ENCODE data around the gene C1RL. TPM values are rescaled to one million over a fixed set of nuclear protein-coding genes. Genes with fewer than 3 reads are reported as not detected.
"Not testable (repeated sequence)": the region's sequence is repeated elsewhere in the genome, so short reads cannot be mapped to it uniquely, and the experiment has no call there.

The C1RL gene
- total RNA-seq, 2 donors from 2014 or later, result 126 to 134 TPM

DNA sequence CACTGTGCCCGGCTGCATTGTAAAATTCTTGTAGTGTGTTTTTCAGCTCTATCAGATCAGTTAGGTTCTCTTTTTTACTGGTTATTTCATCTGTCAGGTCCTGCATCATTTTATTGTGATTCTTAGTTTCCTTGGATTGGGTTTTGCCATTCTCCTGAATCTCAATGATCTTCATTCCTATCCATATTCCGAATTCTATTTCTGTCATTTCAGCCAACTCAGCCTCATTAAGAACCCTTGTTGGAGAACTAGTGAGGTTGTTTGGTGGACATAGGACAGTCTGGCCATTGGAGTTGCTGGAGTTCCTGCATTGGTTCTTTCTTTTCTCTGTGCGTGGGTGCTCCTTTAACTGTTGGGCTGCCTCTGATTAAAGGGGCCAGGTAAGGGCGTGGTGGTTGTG lies 54.1 kb downstream of the C1RL start:
- TF ChIP-seq, protein P1, sequence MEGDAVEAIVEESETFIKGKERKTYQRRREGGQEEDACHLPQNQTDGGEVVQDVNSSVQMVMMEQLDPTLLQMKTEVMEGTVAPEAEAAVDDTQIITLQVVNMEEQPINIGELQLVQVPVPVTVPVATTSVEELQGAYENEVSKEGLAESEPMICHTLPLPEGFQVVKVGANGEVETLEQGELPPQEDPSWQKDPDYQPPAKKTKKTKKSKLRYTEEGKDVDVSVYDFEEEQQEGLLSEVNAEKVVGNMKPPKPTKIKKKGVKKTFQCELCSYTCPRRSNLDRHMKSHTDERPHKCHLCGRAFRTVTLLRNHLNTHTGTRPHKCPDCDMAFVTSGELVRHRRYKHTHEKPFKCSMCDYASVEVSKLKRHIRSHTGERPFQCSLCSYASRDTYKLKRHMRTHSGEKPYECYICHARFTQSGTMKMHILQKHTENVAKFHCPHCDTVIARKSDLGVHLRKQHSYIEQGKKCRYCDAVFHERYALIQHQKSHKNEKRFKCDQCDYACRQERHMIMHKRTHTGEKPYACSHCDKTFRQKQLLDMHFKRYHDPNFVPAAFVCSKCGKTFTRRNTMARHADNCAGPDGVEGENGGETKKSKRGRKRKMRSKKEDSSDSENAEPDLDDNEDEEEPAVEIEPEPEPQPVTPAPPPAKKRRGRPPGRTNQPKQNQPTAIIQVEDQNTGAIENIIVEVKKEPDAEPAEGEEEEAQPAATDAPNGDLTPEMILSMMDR (IDR thresholded peaks at IDR 0.05), result no peak
- H3K4me3 ChIP-seq, result no peak overlapping the region
- DNase-seq (ENCODE audit: low spot score) (no peak), ATAC-seq (ENCODE audit: insufficient number of reproducible peaks, low FRiP score, low read depth) (no peak)
- H3K27me3 ChIP-seq (replicated peaks; ENCODE audit: insufficient read depth), result no peaks in the 10 kb centered on the region
- peaks cover 5 to 7% of the 10 kb centered on the region in 2 donors for H3K4me1 ChIP-seq (ENCODE audit: control insufficient read depth in 1 of 2, low read depth in 2 of 2)
- no peak overlapping the region for H3K27ac ChIP-seq
- no peaks in the 10 kb centered on the region for H3K9me3 ChIP-seq
- H3K36me3 ChIP-seq, result no peaks in the 10 kb centered on the region

DNA sequence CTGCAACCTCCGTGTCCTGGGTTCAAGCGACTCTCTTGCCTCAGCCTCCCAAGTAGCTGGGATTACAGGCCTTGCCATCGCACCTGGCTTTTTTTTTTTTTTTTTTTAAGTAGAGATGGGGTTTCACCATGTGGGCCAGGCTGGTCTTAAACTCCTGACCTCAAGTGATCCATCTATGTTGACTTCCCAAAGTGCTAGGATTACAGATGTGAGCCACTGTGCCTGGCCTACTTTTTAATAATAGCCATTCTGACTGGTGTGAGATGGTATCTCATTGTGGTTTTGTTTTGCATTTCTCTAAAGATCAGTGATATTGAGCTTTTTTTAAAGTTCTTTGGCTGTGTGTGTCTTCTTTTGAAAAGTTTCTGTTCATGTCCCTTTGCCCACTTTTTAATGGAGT lies 59.0 kb downstream of the C1RL start:
- not testable (repeated sequence) for H3K27ac ChIP-seq

DNA sequence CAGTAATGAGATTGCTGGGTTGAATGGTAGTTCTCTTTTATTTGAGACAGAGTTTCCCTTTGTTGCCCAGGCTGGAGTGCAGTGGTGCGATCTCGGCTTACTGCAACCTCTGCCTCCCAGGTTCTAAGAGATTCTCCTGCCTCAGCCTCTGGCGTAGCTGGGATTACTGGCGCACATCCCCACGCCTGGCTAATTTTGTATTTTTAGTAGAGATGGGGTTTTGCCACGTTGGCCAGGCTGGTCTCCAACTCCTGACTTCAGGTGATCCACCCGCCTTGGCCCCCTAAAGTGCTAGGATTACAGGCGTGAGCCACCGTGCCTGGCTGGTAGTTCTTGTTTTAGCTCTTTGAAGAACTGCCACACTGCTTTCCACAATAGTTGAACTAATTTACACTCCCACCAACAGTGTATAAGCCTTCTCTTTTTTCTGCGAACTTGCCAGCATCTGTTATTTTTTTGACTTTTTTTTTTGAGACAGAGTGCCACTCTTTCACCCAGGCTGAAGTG lies 59.5 kb downstream of the C1RL start:
- not testable (repeated sequence) for DNase-seq (ENCODE audit: low spot score); H3K4me3 ChIP-seq; H3K4me1 ChIP-seq (ENCODE audit: control insufficient read depth in 1 of 2, low read depth in 2 of 2); H3K27me3 ChIP-seq (replicated peaks; ENCODE audit: insufficient read depth); ATAC-seq (ENCODE audit: insufficient number of reproducible peaks, low FRiP score, low read depth); H3K27ac ChIP-seq; H3K36me3 ChIP-seq; H3K9me3 ChIP-seq

More for the DNA sequence above, 59.0 kb downstream of the C1RL start:
- DNase-seq (ENCODE audit: low spot score); H3K27me3 ChIP-seq (replicated peaks; ENCODE audit: insufficient read depth); H3K9me3 ChIP-seq; H3K4me3 ChIP-seq; ATAC-seq (ENCODE audit: insufficient number of reproducible peaks, low FRiP score, low read depth); H3K4me1 ChIP-seq (ENCODE audit: control insufficient read depth in 1 of 2, low read depth in 2 of 2); H3K36me3 ChIP-seq: not testable (repeated sequence)

DNA sequence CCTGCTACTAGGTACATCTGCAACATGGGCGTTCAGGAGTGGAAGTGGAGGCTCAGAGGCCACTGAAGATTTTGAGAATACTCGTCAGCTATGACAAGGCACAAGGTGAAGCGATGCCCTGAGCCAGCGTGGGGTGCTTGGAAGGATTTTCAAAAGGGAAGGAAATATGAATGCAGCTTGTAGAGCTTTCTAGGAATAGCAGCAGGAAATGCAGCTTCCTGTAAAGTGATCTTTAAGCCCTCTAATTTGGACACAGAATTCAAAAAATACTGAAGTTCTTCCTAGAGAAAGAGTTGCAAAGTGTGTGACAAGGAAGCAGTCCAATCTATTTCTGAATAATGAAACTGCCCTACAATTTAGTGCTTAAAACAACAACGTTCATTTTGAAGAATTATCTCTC lies 61.7 kb downstream of the C1RL start:
- H3K4me3 ChIP-seq, result no peak overlapping the region
- H3K36me3 ChIP-seq, result no peaks in the 10 kb centered on the region
- H3K27me3 ChIP-seq (replicated peaks; ENCODE audit: insufficient read depth), result no peaks in the 10 kb centered on the region
- no peak overlapping the region for H3K27ac ChIP-seq
- no peaks in the 10 kb centered on the region for H3K4me1 ChIP-seq (ENCODE audit: control insufficient read depth in 1 of 2, low read depth in 2 of 2)
- TF ChIP-seq, protein P1 (IDR thresholded peaks at IDR 0.05), result no peak
- no peak for ATAC-seq (ENCODE audit: insufficient number of reproducible peaks, low FRiP score, low read depth)
- DNase-seq (ENCODE audit: low spot score), result no peak
- H3K9me3 ChIP-seq, result no peaks in the 10 kb centered on the region

DNA sequence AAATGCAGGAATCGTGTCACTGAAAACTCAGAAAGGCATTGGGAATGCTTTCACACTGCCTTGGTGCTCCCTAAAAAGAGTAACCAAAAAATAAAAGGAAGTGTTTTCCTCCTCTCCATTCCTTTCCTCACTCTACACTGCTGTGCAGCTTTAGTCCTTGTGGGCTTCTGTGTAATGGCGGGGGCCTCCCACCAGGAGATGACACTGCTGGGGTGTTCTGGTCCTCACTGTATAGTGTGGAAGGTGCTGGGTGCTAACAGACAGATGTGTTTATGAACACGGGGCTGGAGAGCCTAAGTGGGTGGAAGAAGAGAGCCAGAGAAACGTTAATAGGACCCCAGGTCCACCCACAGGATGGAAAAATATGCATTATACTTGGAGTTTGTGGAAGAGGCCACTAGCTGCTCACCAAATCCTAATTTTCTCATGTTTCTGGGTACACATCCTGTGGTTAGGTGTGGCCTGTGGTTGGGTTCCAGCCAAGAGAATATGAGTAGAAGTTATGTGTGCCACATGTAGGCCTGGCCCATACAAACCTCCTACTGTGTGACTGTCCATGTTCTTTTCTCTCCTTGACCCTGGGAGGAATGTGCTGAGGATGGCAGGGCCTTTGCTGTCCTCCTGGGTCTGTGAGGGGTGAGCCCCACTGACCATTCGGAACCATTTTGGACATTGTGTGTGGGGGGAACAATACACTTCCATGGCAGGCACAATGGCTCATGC lies 62.5 kb downstream of the C1RL start:
- Histone ChIP-seq H3K4me1 (ENCODE audit: control insufficient read depth in 1 of 2, low read depth in 2 of 2) (no peaks in the 10 kb centered on the region), H3K27ac (no peak overlapping the region), H3K9me3 (no peaks in the 10 kb centered on the region), H3K36me3 (no peaks in the 10 kb centered on the region), H3K4me3 (no peak overlapping the region), H3K27me3 (replicated peaks; ENCODE audit: insufficient read depth) (no peaks in the 10 kb centered on the region)
- ATAC-seq (ENCODE audit: insufficient number of reproducible peaks, low FRiP score, low read depth), result no peak
- TF ChIP-seq, protein P1 (IDR thresholded peaks at IDR 0.05), result no peak
- DNase-seq (ENCODE audit: low spot score), result no peak

DNA sequence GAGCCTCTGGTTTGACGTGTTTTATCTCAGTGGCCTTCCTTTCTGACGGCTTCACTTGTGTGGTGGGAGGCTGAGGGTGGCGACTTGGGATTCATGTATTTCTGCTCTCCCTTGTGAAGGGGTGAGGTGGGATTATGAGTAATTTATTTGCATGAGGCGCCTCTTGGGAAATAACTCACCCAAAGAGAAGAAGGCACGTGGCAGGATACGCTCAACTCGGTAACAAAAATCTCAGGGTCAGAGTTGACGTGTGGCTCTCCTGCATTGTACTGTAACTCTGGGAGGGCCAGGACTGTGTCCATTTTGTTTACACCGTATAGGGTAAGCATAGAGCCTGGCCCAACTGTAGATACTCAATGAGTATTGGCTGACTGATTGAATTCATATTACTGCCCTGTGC lies 63.1 kb downstream of the C1RL start:
- no peak for ATAC-seq (ENCODE audit: insufficient number of reproducible peaks, low FRiP score, low read depth)
- TF ChIP-seq, protein P1 (IDR thresholded peaks at IDR 0.05), result no peak

More for the DNA sequence above, 63.1 kb downstream of the C1RL start:
- no peaks in the 10 kb centered on the region for H3K9me3 ChIP-seq
- H3K4me3 ChIP-seq, result no peak overlapping the region
- H3K27me3 ChIP-seq (replicated peaks; ENCODE audit: insufficient read depth), result no peaks in the 10 kb centered on the region
- H3K4me1 ChIP-seq (ENCODE audit: control insufficient read depth in 1 of 2, low read depth in 2 of 2), result no peaks in the 10 kb centered on the region
- no peaks in the 10 kb centered on the region for H3K36me3 ChIP-seq
- DNase-seq (ENCODE audit: low spot score), result no peak
- H3K27ac ChIP-seq, result no peak overlapping the region

Other genes with a start within 250 kb of the C1RL start
- gene TPI1, start 241.7 kb downstream of the C1RL start, total RNA-seq, result 100 to 1,000 TPM; 287 to 322 TPM
- gene SPSB2, start 235.9 kb downstream of the C1RL start, total RNA-seq, result 10 to 100 TPM in 1 of 2 donors, 1 to 10 TPM in 1; 9.2 to 19.1 TPM
- 1 to 10 TPM; 8.5 TPM for gene LRRC23, start 204.4 kb downstream of the C1RL start, total RNA-seq
- 10 to 100 TPM; 53.6 to 57.9 TPM for gene ENO2, start 194.6 kb downstream of the C1RL start, total RNA-seq
- 100 to 1,000 TPM; 109 to 163 TPM for gene ATN1, start 181.3 kb downstream of the C1RL start, total RNA-seq
- not detected for gene RNU7-1, start 165.4 kb downstream of the C1RL start, total RNA-seq
- gene C12orf57, start 165.2 kb downstream of the C1RL start, total RNA-seq, result 100 to 1,000 TPM; 370 to 416 TPM
- 10 to 100 TPM; 19.0 to 24.0 TPM for gene PTPN6, start 157.9 kb downstream of the C1RL start, total RNA-seq
- gene PHB2, start 138.6 kb downstream of the C1RL start, total RNA-seq, result 100 to 1,000 TPM; 103 to 139 TPM
- 10 to 100 TPM; 31.5 to 31.7 TPM for gene EMG1, start 138.3 kb downstream of the C1RL start, total RNA-seq
- 10 to 100 TPM; 40.5 to 51.9 TPM for gene LPCAT3, start 90.7 kb downstream of the C1RL start, total RNA-seq
- gene C1S, start 48.5 kb downstream of the C1RL start, total RNA-seq, result 100 to 1,000 TPM; 456 to 715 TPM
- 100 to 1,000 TPM; 811 to 997 TPM for gene C1R, start 16.8 kb downstream of the C1RL start, total RNA-seq
- under 1 TPM in 1 of 2 donors, not detected in 1; 0.71 TPM for gene RBP5, start 19.7 kb upstream of the C1RL start, total RNA-seq
- 10 to 100 TPM; 27.2 to 28.9 TPM for gene CLSTN3, start 21.2 kb upstream of the C1RL start, total RNA-seq
- 10 to 100 TPM; 34.5 to 42.2 TPM for gene PEX5, start 80.5 kb upstream of the C1RL start, total RNA-seq
- gene ACSM4, start 194.9 kb upstream of the C1RL start, total RNA-seq, result not detected